GM23338 (cell line): ENCODE data around the gene RNF220. TPM values are rescaled to one million over a fixed set of nuclear protein-coding genes. Genes with fewer than 3 reads are reported as not detected.

Source experiments
- ATAC-seq: fragments of 200-7000 bp; cut with Tn5 transposase; 3 replicates; pipeline ENCODE4 v1.9.1; 2020
- DNase-seq: peaks from one replicate; pipeline ENCODE4 v3.0.0-alpha.2; 2015; ENCODE audit warnings: low spot score
- H2AFZ ChIP-seq: fragments of 200-600 bp; sonication (generic); 2 replicates; pipeline ENCODE4 v1.8.0; 2016; ENCODE audit warnings: antibody characterized with exemption, mild to moderate bottlenecking, moderate library complexity
- H3F3A ChIP-seq: fragments of 200-600 bp; sonication (generic); replicated peaks from 2 replicates; pipeline ENCODE4 v1.8.0; 2017; ENCODE audit warnings: antibody characterized with exemption, mixed run types, low read depth
- H3K27ac ChIP-seq: fragments of 200-600 bp; sonication (generic); 2 replicates; pipeline ENCODE4 v1.6.1; 2016; ENCODE audit warnings: low read depth
- H3K27me3 ChIP-seq: fragments of 200-600 bp; sonication (generic); 2 replicates; pipeline ENCODE4 v1.8.0; 2016; ENCODE audit warnings: mild to moderate bottlenecking, mixed run types, moderate library complexity; ENCODE audit not compliant: insufficient read depth
- H3K36me3 ChIP-seq: fragments of 200-600 bp; sonication (generic); 2 replicates; pipeline ENCODE4 v1.8.0; 2016; ENCODE audit warnings: mild to moderate bottlenecking; ENCODE audit not compliant: insufficient read depth
- H3K4me1 ChIP-seq: fragments of 200-600 bp; sonication (generic); 2 replicates; pipeline ENCODE4 v1.8.0; 2016; ENCODE audit warnings: mild to moderate bottlenecking, moderate library complexity; ENCODE audit not compliant: insufficient read depth
- H3K4me2 ChIP-seq: fragments of 200-600 bp; sonication (generic); 2 replicates; pipeline ENCODE4 v1.7.1; 2017; ENCODE audit warnings: mixed run types
- H3K4me3 ChIP-seq: fragments of 200-600 bp; sonication (generic); 2 replicates; pipeline ENCODE4 v1.6.1; 2016; ENCODE audit warnings: mixed run types
- H3K79me2 ChIP-seq: fragments of 200-600 bp; sonication (generic); replicated peaks from 2 replicates; pipeline ENCODE4 v1.8.0; 2017; ENCODE audit warnings: mild to moderate bottlenecking; ENCODE audit not compliant: insufficient read depth
- H3K9me2 ChIP-seq: fragments of 200-600 bp; sonication (generic); 2 replicates; pipeline ENCODE4 v1.8.0; 2017; ENCODE audit not compliant: insufficient read depth
- H4K20me1 ChIP-seq: fragments of 200-600 bp; sonication (generic); replicated peaks from 2 replicates; pipeline ENCODE4 v1.8.0; 2017; ENCODE audit warnings: mild to moderate bottlenecking; ENCODE audit not compliant: insufficient read depth
- H3K27ac Mint-ChIP-seq: 2 replicates; pipeline ENCODE4 v1.8.0; 2020; ENCODE audit warnings: inconsistent platforms, mild to moderate bottlenecking, moderate library complexity, mixed read lengths
- H3K27me3 Mint-ChIP-seq: 3 replicates; pipeline ENCODE4 v1.8.0; 2022; ENCODE audit warnings: low read depth, mild to moderate bottlenecking, moderate library complexity, mixed read lengths, inconsistent platforms; ENCODE audit not compliant: insufficient read depth, poor library complexity
- H3K36me3 Mint-ChIP-seq: 3 replicates; pipeline ENCODE4 v1.8.0; 2021; ENCODE audit warnings: low read depth, mild to moderate bottlenecking, inconsistent platforms, moderate library complexity, mixed read lengths
- H3K4me1 Mint-ChIP-seq: 3 replicates; pipeline ENCODE4 v1.8.0; 2020; ENCODE audit warnings: mild to moderate bottlenecking, inconsistent platforms, mixed read lengths
- H3K4me3 Mint-ChIP-seq: 3 replicates; pipeline ENCODE4 v1.8.0; 2021; ENCODE audit warnings: moderate library complexity, mild to moderate bottlenecking, inconsistent platforms, mixed read lengths
- H3K9me3 Mint-ChIP-seq: 3 replicates; pipeline ENCODE4 v1.8.0; 2020; ENCODE audit warnings: moderate library complexity, mild to moderate bottlenecking, inconsistent platforms, mixed read lengths
- CREB1 ChIP-seq: fragments of 250-450 bp; sonication (Bioruptor Pico); IDR thresholded peaks from 2 replicates; pipeline ENCODE4 v1.5.0; 2020; ENCODE audit warnings: low read depth, mild to moderate bottlenecking, moderate library complexity
- CTCF ChIP-seq, 2 experiments: fragments of 200-600 bp in 1 of 2; sonication (generic) in 1 of 2; conservative IDR thresholded peaks; 2 replicates each; pipeline versions ENCODE4 v1.5.1 to v1.6.1; 2016 to 2017; ENCODE audit warnings: antibody characterized with exemption in 2 of 2, low read depth in 2 of 2, mild to moderate bottlenecking in 2 of 2, moderate library complexity in 1 of 2
- ETS1 ChIP-seq: IDR thresholded peaks from 2 replicates; pipeline ENCODE4 v1.6.1; 2016; ENCODE audit warnings: antibody characterized with exemption
- EZH2 ChIP-seq: fragments of 200-600 bp; sonication (generic); IDR thresholded peaks from one replicate; pipeline ENCODE4 v1.8.0; 2017; ENCODE audit warnings: antibody characterized with exemption, mild to moderate bottlenecking, low read depth; ENCODE audit not compliant: unreplicated experiment
- EZH2phosphoT487 ChIP-seq: fragments of 200-600 bp; sonication (generic); IDR thresholded peaks from one replicate; pipeline ENCODE4 v1.8.1; 2018; ENCODE audit warnings: antibody characterized with exemption; ENCODE audit not compliant: unreplicated experiment
- JUNB ChIP-seq: IDR thresholded peaks from one replicate; pipeline ENCODE4 v1.6.1; 2016; ENCODE audit warnings: antibody characterized with exemption; ENCODE audit not compliant: unreplicated experiment
- NANOG ChIP-seq: IDR thresholded peaks from 2 replicates; pipeline ENCODE4 v1.6.1; 2016; ENCODE audit warnings: antibody characterized with exemption, borderline replicate concordance
- POLR2AphosphoS5 ChIP-seq: IDR thresholded peaks from 2 replicates; pipeline ENCODE4 v1.6.1; 2016; ENCODE audit warnings: antibody characterized with exemption, low read depth
- REST ChIP-seq: IDR thresholded peaks from one replicate; pipeline ENCODE4 v1.6.1; 2018; ENCODE audit warnings: antibody characterized with exemption; ENCODE audit not compliant: unreplicated experiment
- STAT1 ChIP-seq: IDR thresholded peaks from one replicate; pipeline ENCODE4 v1.6.1; 2016; ENCODE audit warnings: antibody characterized with exemption; ENCODE audit not compliant: unreplicated experiment
- ZNF114 ChIP-seq: fragments of 250-450 bp; sonication (Bioruptor Pico); IDR thresholded peaks from 2 replicates; pipeline ENCODE4 v1.5.0; 2020; ENCODE audit warnings: mild to moderate bottlenecking, moderate library complexity
- ZNF331 ChIP-seq: fragments of 250-450 bp; sonication (Bioruptor Pico); IDR thresholded peaks from 2 replicates; pipeline ENCODE4 v1.5.0; 2020; ENCODE audit warnings: low read depth, mild to moderate bottlenecking, moderate library complexity
- ZNF462 ChIP-seq: fragments of 250-450 bp; sonication (Bioruptor Pico); IDR thresholded peaks from 2 replicates; pipeline ENCODE4 v1.5.0; 2020; ENCODE audit warnings: mild to moderate bottlenecking, moderate library complexity
- polyA plus RNA-seq: library from polyadenylated mRNA; unstranded; fragments of >200 nt; fragmentation: Nextera tagmentation; extraction: Ambion mirVana; gene quantifications from 2 replicates; pipeline ENCODE4 v1.2.1, GENCODE V29; 2016
- total RNA-seq: library from RNA; depleted of rRNA; stranded (reverse); fragments of >200 nt; shearing (Covaris generic); gene quantifications from 2 replicates; pipeline ENCODE4 v1.2.3, GENCODE V29; 2014

RNF220 gene
- total and polyA plus RNA-seq, 2 experiments from 2014 or later = 72.8 to 168 TPM

- ATAC-seq = no peak
- DNase-seq = no peak
- Mint-ChIP-seq H3K36me3 (no peaks in the 10 kb centered on the region; the same call in 2 of the 3 replicates), H3K4me3 (no peak overlapping the region), H3K4me1 (peaks cover 2% of the 10 kb centered on the region; the same call in 2 of the 3 replicates), H3K27ac (no peak overlapping the region), H3K27me3 (peaks cover 7% of the 10 kb centered on the region), H3K9me3 (no peaks in the 10 kb centered on the region)
- Histone ChIP-seq H2AFZ (no peak overlapping the region), H3K27me3 (no peaks in the 10 kb centered on the region), H4K20me1 (no peaks in the 10 kb centered on the region; the same call in 1 of the 2 replicates), H3K9me2 (peaks cover 2% of the 10 kb centered on the region; the same call in 1 of the 2 replicates), H3K27ac (no peak overlapping the region), H3K4me3 (no peak overlapping the region), H3K36me3 (no peaks in the 10 kb centered on the region), H3F3A (no peaks in the 10 kb centered on the region), H3K4me2 (no peak overlapping the region), H3K79me2 (no peaks in the 10 kb centered on the region), H3K4me1 (peaks cover 4% of the 10 kb centered on the region; the same call in 1 of the 2 replicates)
- TF ChIP-seq ETS1 (no peak), STAT1 (no peak), POLR2AphosphoS5 (no peak), ZNF114 (no peak), ZNF462 (CRISPR knock-in tag) (no peak), ZNF331 (CRISPR knock-in tag) (no peak), CREB1 (CRISPR knock-in tag) (no peak), CTCF (conservative IDR thresholded peaks at IDR 0.05; ENCODE audit: low read depth in 2 of 2) (no peak), JUNB (no peak), REST (no peak), NANOG (no peak), EZH2phosphoT487 (no peak), EZH2 (no peak)
Observed at GRCh38 chr1:44604157-44604955, 199.3 kb downstream of the RNF220 start.
